BJ (cell line): ENCODE results near the gene IMPG1. TPM values are rescaled to one million over a fixed set of nuclear protein-coding genes. Genes with fewer than 3 reads are reported as not detected.
"Not testable (repeated sequence)": the region's sequence is repeated elsewhere in the genome, so short reads cannot be mapped to it uniquely, and the experiment has no call there.

Source experiments
- CTCF ChIA-PET: fragments of 350-600 bp; formaldehyde crosslinking; extraction: SDS; loops from one replicate; lab custom pipeline; 2021; ENCODE audit warnings: antibody characterized with exemption, inconsistent platforms; lab: Yijun Ruan, JAX
- POLR2A ChIA-PET: fragments of 300-600 bp; sonication (Branson Sonifier 250); formaldehyde crosslinking; extraction: SDS; loops from one replicate; lab custom pipeline; 2021; ENCODE audit warnings: antibody characterized with exemption; lab: Charles Lee
- DNase-seq: peaks from one replicate; pipeline ENCODE4 v3.0.0-alpha.2; 2011; ENCODE audit warnings: low read depth
- H3K27me3 ChIP-seq: 2 replicates; pipeline ENCODE4 v1.6.0; 2011; ENCODE audit warnings: low read length; ENCODE audit not compliant: control insufficient read depth, insufficient read depth
- H3K36me3 ChIP-seq: 2 replicates; pipeline ENCODE4 v1.5.1; 2011; ENCODE audit warnings: low read length; ENCODE audit not compliant: control insufficient read depth, insufficient read depth
- H3K4me3 ChIP-seq: 2 replicates; pipeline ENCODE4 v1.5.1; 2011; ENCODE audit warnings: low read depth, mild to moderate bottlenecking, control low read depth, low read length
- polyA plus RNA-seq: library from polyadenylated mRNA; depleted of rRNA; stranded (reverse); fragments of >200 nt; gene quantifications from 2 replicates; pipeline ENCODE4 v1.2.3, GENCODE V29; 2011
- TF ChIP-seq, protein P1 (sequence below): IDR thresholded peaks from 2 replicates; pipeline ENCODE4 v1.5.1; 2011; ENCODE audit warnings: low read depth, mild to moderate bottlenecking, control low read depth, inconsistent platforms, low read length, moderate library complexity; ENCODE audit not compliant: insufficient read depth

Gene IMPG1
- polyA plus RNA-seq, 1 experiment: not detected

DNA sequence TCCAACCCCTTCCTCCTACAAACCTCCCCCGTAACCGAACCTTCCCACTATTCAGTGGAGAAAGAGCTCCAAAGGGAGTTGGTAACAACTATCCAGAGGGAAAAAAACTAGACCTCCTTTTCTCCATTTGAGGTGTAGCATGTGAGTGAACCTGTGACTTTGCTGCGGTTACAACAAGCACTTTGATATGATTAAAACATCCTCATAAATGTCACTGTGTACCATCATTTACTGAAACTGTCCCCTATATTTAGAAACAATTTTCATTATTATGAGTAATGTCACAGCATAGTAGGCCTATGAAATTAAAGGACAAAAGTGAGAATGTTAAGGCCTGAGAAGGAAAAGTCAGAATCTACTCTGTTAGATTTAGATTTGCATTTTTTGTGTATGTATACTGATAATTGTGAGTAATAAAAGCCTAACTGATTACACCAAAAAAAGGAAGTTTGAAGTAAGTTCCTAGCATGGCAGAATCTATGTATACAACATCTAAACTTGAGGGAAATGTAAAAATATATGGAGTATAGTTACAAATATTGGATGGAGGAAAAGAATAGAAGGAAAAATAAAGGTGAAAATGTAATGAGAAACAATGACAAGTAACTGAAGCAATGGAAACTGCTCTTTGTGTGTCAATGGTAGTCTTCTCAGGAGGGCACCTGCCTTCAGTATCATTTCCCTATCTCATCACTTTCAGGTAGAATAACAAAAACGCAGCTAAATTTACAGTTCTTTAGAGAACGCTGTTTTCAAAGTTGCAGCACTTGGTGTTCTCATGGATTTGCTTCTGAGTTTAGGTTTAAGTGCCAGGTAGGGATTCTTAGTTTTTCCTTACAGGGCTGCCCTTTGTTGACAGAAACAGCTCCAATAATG lies 145.9 kb downstream of the IMPG1 start:
- CTCF ChIA-PET: interaction anchor here (1.3 kb wide), 1 partner anchor 9 kb away, joined by 5 read pairs; no protein-coding TSS in a partner anchor
- H3K36me3 ChIP-seq: no peaks in the 10 kb centered on the region
- POLR2A ChIA-PET: no interaction called here
- H3K27me3 ChIP-seq: no peaks in the 10 kb centered on the region
- DNase-seq: no peak
- TF ChIP-seq, protein P1, sequence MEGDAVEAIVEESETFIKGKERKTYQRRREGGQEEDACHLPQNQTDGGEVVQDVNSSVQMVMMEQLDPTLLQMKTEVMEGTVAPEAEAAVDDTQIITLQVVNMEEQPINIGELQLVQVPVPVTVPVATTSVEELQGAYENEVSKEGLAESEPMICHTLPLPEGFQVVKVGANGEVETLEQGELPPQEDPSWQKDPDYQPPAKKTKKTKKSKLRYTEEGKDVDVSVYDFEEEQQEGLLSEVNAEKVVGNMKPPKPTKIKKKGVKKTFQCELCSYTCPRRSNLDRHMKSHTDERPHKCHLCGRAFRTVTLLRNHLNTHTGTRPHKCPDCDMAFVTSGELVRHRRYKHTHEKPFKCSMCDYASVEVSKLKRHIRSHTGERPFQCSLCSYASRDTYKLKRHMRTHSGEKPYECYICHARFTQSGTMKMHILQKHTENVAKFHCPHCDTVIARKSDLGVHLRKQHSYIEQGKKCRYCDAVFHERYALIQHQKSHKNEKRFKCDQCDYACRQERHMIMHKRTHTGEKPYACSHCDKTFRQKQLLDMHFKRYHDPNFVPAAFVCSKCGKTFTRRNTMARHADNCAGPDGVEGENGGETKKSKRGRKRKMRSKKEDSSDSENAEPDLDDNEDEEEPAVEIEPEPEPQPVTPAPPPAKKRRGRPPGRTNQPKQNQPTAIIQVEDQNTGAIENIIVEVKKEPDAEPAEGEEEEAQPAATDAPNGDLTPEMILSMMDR: no peak
- H3K4me3 ChIP-seq: no peak overlapping the region

DNA sequence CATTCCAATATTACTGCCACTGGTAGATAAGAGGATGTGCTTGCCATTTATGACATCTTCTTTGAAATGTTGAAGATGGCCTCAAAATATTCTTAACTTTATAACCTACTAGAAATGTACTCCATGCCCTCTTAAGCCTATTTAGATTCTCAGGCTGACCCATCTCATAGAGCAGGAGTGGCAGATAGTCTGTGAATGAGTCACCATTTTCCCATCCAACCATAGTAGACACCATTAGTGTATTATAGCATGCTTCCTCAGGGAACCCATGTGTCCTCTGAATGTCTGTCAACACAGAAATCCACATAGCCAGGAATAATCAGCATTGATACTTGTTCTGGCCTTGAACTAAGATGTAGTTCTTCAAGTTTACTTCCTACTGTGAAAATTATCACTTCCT lies 150.2 kb downstream of the IMPG1 start:
- Histone ChIP-seq H3K4me3 (no peak overlapping the region), H3K36me3 (no peaks in the 10 kb centered on the region), H3K27me3 (no peaks in the 10 kb centered on the region)
- POLR2A ChIA-PET: no interaction called here
- DNase-seq: no peak
- CTCF ChIA-PET: no interaction called here
- TF ChIP-seq, protein P1: no peak

DNA sequence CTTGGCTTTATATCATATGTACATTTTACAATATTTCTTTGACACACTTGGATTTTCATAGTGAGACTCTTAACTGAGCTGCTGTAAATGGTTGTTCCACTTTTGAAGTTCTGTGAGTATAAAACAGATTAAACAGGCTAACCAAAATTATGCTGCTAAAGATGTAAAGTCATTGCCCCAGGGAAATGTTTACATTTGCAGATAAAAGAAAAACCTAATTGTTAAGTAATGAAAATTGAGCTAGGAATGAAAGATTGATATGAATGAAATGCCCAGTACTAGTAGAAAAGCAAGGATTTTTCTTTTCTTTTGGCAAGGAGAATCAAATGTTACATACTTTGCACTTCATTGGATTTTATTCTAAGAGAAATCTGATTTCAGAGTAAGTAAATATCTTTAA lies 159.4 kb downstream of the IMPG1 start:
- CTCF ChIA-PET: interaction anchor here (0.8 to 1.4 kb wide), 3 partner anchors 19 to 39 kb away, joined by 3 to 4 read pairs (median 3); no protein-coding TSS in a partner anchor
- Histone ChIP-seq H3K27me3 (no peaks in the 10 kb centered on the region), H3K4me3 (no peak overlapping the region), H3K36me3 (peaks cover 2% of the 10 kb centered on the region)
- DNase-seq: no peak
- POLR2A ChIA-PET: no interaction called here
- TF ChIP-seq, protein P1: no peak

DNA sequence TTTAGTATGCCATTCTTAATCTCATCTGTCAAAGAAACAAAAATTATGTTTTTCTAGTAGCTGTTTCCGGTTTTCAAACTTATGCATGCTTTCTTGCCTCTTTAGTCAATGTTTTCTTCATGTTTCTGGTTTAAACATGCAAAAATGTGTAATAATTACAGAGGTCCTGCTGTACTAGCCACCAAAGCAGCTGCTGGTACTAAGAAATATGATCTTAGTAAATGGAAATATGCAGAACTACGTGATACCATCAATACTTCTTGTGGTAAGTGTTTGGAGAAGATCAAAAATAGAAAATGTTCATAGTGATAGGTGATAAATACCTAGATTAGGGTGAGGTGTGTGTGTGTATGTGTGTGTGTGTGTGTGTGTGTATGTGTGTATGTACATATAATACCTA lies 165.0 kb downstream of the IMPG1 start:
- Histone ChIP-seq H3K36me3 (no peaks in the 10 kb centered on the region), H3K4me3 (no peak overlapping the region), H3K27me3 (no peaks in the 10 kb centered on the region)
- TF ChIP-seq, protein P1: no peak
- DNase-seq: no peak
- ChIA-PET POLR2A (no interaction called here), CTCF (interaction anchor here (2.3 kb wide), 1 partner anchor 14 kb away, joined by 12 read pairs; no protein-coding TSS in a partner anchor)

DNA sequence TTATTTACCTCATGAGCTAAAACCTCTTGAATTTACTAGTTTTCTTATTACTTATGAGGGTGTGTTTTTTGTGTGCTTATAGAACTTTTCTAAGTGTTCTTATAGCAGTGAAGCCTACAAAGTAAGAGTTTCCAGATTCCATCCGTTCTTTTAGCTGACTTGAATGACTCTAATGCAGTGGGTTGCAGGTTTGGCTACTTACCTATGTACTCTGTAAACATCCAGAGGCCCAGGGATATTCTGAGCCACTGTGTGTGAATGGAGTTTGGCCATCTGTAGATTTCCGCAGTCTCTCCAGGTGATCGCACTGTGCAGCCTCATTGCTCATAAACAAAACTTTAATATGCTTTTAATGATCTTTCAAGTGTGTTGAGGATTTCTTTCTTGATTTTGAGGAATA lies 165.6 kb downstream of the IMPG1 start:
- no peaks in the 10 kb centered on the region for H3K27me3 ChIP-seq

DNA sequence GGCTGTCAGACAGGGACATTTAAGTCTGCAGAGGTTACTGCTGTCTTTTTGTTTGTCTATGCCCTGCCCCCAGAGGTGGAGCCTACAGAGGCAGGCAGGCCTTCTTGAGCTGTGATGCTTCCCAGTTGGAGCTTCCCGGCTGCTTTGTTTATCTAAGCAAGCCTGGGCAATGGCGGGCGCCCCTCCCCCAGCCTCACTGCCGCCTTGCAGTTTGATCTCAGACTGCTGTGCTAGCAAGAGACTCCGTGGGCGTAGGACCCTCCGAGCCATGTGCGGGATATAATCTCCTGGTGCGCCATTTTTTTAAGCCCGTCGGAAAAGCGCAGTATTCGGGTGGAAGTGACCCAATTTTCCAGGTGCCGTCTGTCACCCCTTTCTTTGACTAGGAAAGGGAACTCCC lies 167.3 kb downstream of the IMPG1 start:
- POLR2A ChIA-PET, DNase-seq: not testable (repeated sequence)
- CTCF ChIA-PET: interaction anchor here (2.3 kb wide), 1 partner anchor 11 kb away, joined by 12 read pairs; no protein-coding TSS in a partner anchor

More for the DNA sequence above, 165.6 kb downstream of the IMPG1 start:
- TF ChIP-seq, protein P1: no peak
- POLR2A ChIA-PET: no interaction called here
- H3K36me3 ChIP-seq: no peaks in the 10 kb centered on the region
- CTCF ChIA-PET: interaction anchor here (2.3 kb wide), 1 partner anchor 13 kb away, joined by 12 read pairs; no protein-coding TSS in a partner anchor
- no peak overlapping the region for H3K4me3 ChIP-seq
- no peak for DNase-seq

DNA sequence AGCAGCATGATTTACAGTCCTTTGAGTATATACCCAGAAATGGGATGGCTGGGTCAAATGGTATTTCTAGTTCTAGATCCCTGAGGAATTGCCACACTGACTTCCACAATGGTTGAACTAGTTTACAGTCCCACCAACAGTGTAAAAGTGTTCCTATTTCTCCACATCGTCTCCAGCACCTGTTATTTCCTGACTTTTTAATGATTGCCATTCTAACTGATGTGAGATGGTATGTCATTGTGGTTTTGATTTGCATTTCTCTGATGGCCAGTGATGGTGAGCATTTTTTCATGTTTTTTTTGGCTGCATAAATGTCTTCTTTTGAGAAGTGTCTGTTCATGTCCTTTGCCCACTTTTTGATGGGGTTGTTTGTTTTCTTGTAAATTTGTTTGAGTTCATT lies 172.2 kb downstream of the IMPG1 start:
- DNase-seq, H3K27me3 ChIP-seq, CTCF ChIA-PET, H3K4me3 ChIP-seq, H3K36me3 ChIP-seq, POLR2A ChIA-PET: not testable (repeated sequence)

More for the DNA sequence above, 167.3 kb downstream of the IMPG1 start:
- not testable (repeated sequence) for H3K27me3 ChIP-seq, H3K4me3 ChIP-seq, H3K36me3 ChIP-seq
